Bronchial epithelial cell (primary cell): ENCODE data around the gene TCEANC. TPM values are rescaled to one million over a fixed set of nuclear protein-coding genes. Genes with fewer than 3 reads are reported as not detected.

ENCODE experiments used
- DNase-seq: peaks from one replicate; pipeline ENCODE4 v3.0.0-alpha.2; 2010; ENCODE audit warnings: low read depth
- FAIRE-seq: peaks from 2 replicates; lab custom pipeline; 2011; peaks lifted over from hg19 to GRCh38; lab: Jason Lieb, UNC
- H3K27me3 ChIP-seq: 2 replicates; pipeline ENCODE4 v1.5.1; 2011; ENCODE audit warnings: low read length; ENCODE audit not compliant: control insufficient read depth, insufficient read depth
- H3K36me3 ChIP-seq: 2 replicates; pipeline ENCODE4 v1.5.1; 2011; ENCODE audit warnings: low read length; ENCODE audit not compliant: control insufficient read depth, insufficient read depth
- H3K4me3 ChIP-seq: 2 replicates; pipeline ENCODE4 v1.5.1; 2011; ENCODE audit warnings: mild to moderate bottlenecking, low read depth, low read length, control low read depth
- CTCF ChIP-seq: IDR thresholded peaks from 2 replicates; pipeline ENCODE4 v1.5.1; 2011; ENCODE audit warnings: mild to moderate bottlenecking, moderate library complexity, low read length, control low read depth, inconsistent platforms; ENCODE audit not compliant: insufficient read depth, severe bottlenecking
- total RNA-seq: library from RNA; depleted of rRNA; stranded (reverse); fragments of >200 nt; gene quantifications from 2 replicates; pipeline ENCODE4 v1.2.1, GENCODE V29; 2014

TCEANC gene
- 2.0 and 2.1 TPM in 2 replicates for total RNA-seq

- Histone ChIP-seq H3K36me3 (no peaks in the 10 kb centered on the region), H3K4me3 (peak within 1 kb of the TSS; percentile 64), H3K27me3 (no peaks in the 10 kb centered on the region)
- peak; percentile 89 for DNase-seq
- no peak for FAIRE-seq
- TF ChIP-seq CTCF = no peak
Measured at GRCh38 chrX:13652850-13653693, at the start of gene TCEANC. TSS of gene TCEANC (plus strand) at chrX:13653141. CDS start at chrX:13662509, 9,368 bp downstream.

GRCh38 chrX:13605611-13606010 is 47.3 kb upstream of the TCEANC start:
- peak; percentile 71 for DNase-seq
- no peak for FAIRE-seq

GRCh38 chrX:13607331-13607995 is 45.5 kb upstream of the TCEANC start:
- peak; percentile 64 for FAIRE-seq
- H3K4me3 ChIP-seq = no peak overlapping the region
- H3K36me3 ChIP-seq = no peaks in the 10 kb centered on the region
- TF ChIP-seq CTCF = no peak
- H3K27me3 ChIP-seq = no peaks in the 10 kb centered on the region
- peak; percentile 76 for DNase-seq

More at GRCh38 chrX:13605611-13606010, 47.3 kb upstream of the TCEANC start:
- Histone ChIP-seq H3K36me3 (no peaks in the 10 kb centered on the region), H3K4me3 (no peak overlapping the region), H3K27me3 (no peaks in the 10 kb centered on the region)
- TF ChIP-seq CTCF = no peak

- FAIRE-seq (no peak), DNase-seq (peak; percentile 57)
- Histone ChIP-seq H3K4me3 (peak overlapping the region; percentile 14), H3K27me3 (no peaks in the 10 kb centered on the region), H3K36me3 (no peaks in the 10 kb centered on the region)
- no peak for TF ChIP-seq CTCF
Measured at GRCh38 chrX:13607996-13608365, 45.0 kb upstream of the TCEANC start.

- peak; percentile 7 for FAIRE-seq
- Histone ChIP-seq H3K27me3 (no peaks in the 10 kb centered on the region), H3K4me3 (no peak overlapping the region), H3K36me3 (no peaks in the 10 kb centered on the region)
- DNase-seq = no peak
- no peak for TF ChIP-seq CTCF
Measured at GRCh38 chrX:13614154-13614553, 38.8 kb upstream of the TCEANC start.
